WTC11 (cell line): ENCODE measurements around the gene PIK3CG. TPM values are rescaled to one million over a fixed set of nuclear protein-coding genes. Genes with fewer than 3 reads are reported as not detected.

Experiments used
- ATAC-seq: fragments of 200-7000 bp; cut with Tn5 transposase; 2 replicates; pipeline ENCODE4 v1.10.0; 2021; ENCODE audit warnings: mild to moderate bottlenecking, moderate library complexity
- CTCF ChIA-PET: fragments of 300-600 bp; sonication (Branson Sonifier 250); formaldehyde crosslinking; loops from one replicate; lab custom pipeline; 2021; ENCODE audit warnings: antibody characterized with exemption; lab: Charles Lee
- POLR2A ChIA-PET: fragments of 350-600 bp; sonication (Branson Sonifier 250); formaldehyde crosslinking; loops from one replicate; lab custom pipeline; 2021; ENCODE audit warnings: antibody characterized with exemption; lab: Charles Lee
- DNase-seq: peaks from one replicate; pipeline ENCODE4 v3.0.0; 2021; ENCODE audit warnings: low spot score
- H3K27ac Mint-ChIP-seq: 2 replicates; pipeline ENCODE4 v1.8.0; 2021; ENCODE audit warnings: mixed read lengths
- H3K27me3 Mint-ChIP-seq: 2 replicates; pipeline ENCODE4 v1.8.0; 2021; ENCODE audit warnings: low read depth, mild to moderate bottlenecking, moderate library complexity, mixed read lengths
- H3K36me3 Mint-ChIP-seq: 2 replicates; pipeline ENCODE4 v1.8.0; 2021; ENCODE audit warnings: mixed read lengths
- H3K4me1 Mint-ChIP-seq: 2 replicates; pipeline ENCODE4 v1.8.0; 2022; ENCODE audit warnings: mixed read lengths
- H3K4me3 Mint-ChIP-seq: 2 replicates; pipeline ENCODE4 v1.8.0; 2021; ENCODE audit warnings: mild to moderate bottlenecking, moderate library complexity, mixed read lengths
- H3K9me3 Mint-ChIP-seq: 2 replicates; pipeline ENCODE4 v1.8.0; 2021; ENCODE audit warnings: mixed read lengths
- ATF1 ChIP-seq: sonication (generic); formaldehyde crosslinking; IDR thresholded peaks from 2 replicates; pipeline ENCODE4 v1.8.1; 2023; ENCODE audit warnings: mild to moderate bottlenecking, moderate library complexity, missing genetic modification reagents
- CREM ChIP-seq: sonication (generic); formaldehyde crosslinking; IDR thresholded peaks from 2 replicates; pipeline ENCODE4 v1.8.1; 2022; ENCODE audit warnings: mild to moderate bottlenecking, missing genetic modification reagents, moderate library complexity
- CTCF ChIP-seq: fragments of 200-600 bp; IDR thresholded peaks from 2 replicates; pipeline ENCODE4 v1.8.0; 2022; ENCODE audit warnings: antibody characterized with exemption
- E2F5 ChIP-seq: sonication (generic); formaldehyde crosslinking; IDR thresholded peaks from 2 replicates; pipeline ENCODE4 v1.8.1; 2022; ENCODE audit warnings: mild to moderate bottlenecking, moderate library complexity, missing genetic modification reagents
- ELF4 ChIP-seq: sonication (generic); formaldehyde crosslinking; IDR thresholded peaks from 2 replicates; pipeline ENCODE4 v1.8.1; 2022; ENCODE audit warnings: low read depth, mild to moderate bottlenecking, moderate library complexity, missing genetic modification reagents
- ESRRA ChIP-seq: sonication (generic); formaldehyde crosslinking; IDR thresholded peaks from 2 replicates; pipeline ENCODE4 v1.8.1; 2022; ENCODE audit warnings: mild to moderate bottlenecking, missing genetic modification reagents, borderline replicate concordance
- FOXJ3 ChIP-seq: sonication (generic); formaldehyde crosslinking; IDR thresholded peaks from 2 replicates; pipeline ENCODE4 v1.9.0; 2021; ENCODE audit warnings: missing genetic modification reagents, mild to moderate bottlenecking, borderline replicate concordance
- IRF2 ChIP-seq: sonication (generic); formaldehyde crosslinking; IDR thresholded peaks from 2 replicates; pipeline ENCODE4 v1.8.0; 2022; ENCODE audit warnings: low read depth, missing genetic modification reagents, borderline replicate concordance
- NFATC4 ChIP-seq: fragments of 250-450 bp; sonication (Bioruptor Pico); IDR thresholded peaks from 2 replicates; pipeline ENCODE4 v1.9.0; 2021; ENCODE audit warnings: mild to moderate bottlenecking
- NR3C1 ChIP-seq: sonication (generic); formaldehyde crosslinking; conservative IDR thresholded peaks from 2 replicates; pipeline ENCODE4 v1.8.1; 2023; ENCODE audit warnings: low read depth, mild to moderate bottlenecking, missing genetic modification reagents
- SMAD3 ChIP-seq: sonication (generic); formaldehyde crosslinking; IDR thresholded peaks from 2 replicates; pipeline ENCODE4 v1.8.0; 2022; ENCODE audit warnings: missing genetic modification reagents, mild to moderate bottlenecking, borderline replicate concordance
- SOX15 ChIP-seq: fragments of 250-450 bp; sonication (Bioruptor Pico); IDR thresholded peaks from 2 replicates; pipeline ENCODE4 v1.9.0; 2021; ENCODE audit warnings: mild to moderate bottlenecking
- ZBTB21 ChIP-seq: sonication (generic); formaldehyde crosslinking; IDR thresholded peaks from 2 replicates; pipeline ENCODE4 v1.8.1; 2023; ENCODE audit warnings: mild to moderate bottlenecking, missing genetic modification reagents, borderline replicate concordance
- ZNF121 ChIP-seq: sonication (generic); formaldehyde crosslinking; IDR thresholded peaks from 2 replicates; pipeline ENCODE4 v1.8.0; 2023; ENCODE audit warnings: missing genetic modification reagents
- ZNF425 ChIP-seq: fragments of 250-450 bp; sonication (Bioruptor Pico); conservative IDR thresholded peaks from 2 replicates; pipeline ENCODE4 v1.9.0; 2021; ENCODE audit warnings: mild to moderate bottlenecking
- ZSCAN18 ChIP-seq: fragments of 250-450 bp; sonication (Bioruptor Pico); IDR thresholded peaks from 2 replicates; pipeline ENCODE4 v2.1.2; 2022; ENCODE audit warnings: mild to moderate bottlenecking, moderate library complexity
- total RNA-seq: library from RNA; stranded (reverse); gene quantifications from 3 replicates; pipeline ENCODE4 v1.2.3, GENCODE V29; 2021
- TF ChIP-seq, protein P1 (sequence below): fragments of 250-450 bp; sonication (Bioruptor Pico); IDR thresholded peaks from 2 replicates; pipeline ENCODE4 v1.9.0; 2021; ENCODE audit warnings: mild to moderate bottlenecking, borderline replicate concordance
- TF ChIP-seq, protein P2 (sequence below): sonication (generic); formaldehyde crosslinking; IDR thresholded peaks from 2 replicates; pipeline ENCODE4 v1.8.0; 2023; ENCODE audit warnings: missing genetic modification reagents, mild to moderate bottlenecking, borderline replicate concordance
- TF ChIP-seq, protein P3 (sequence below): sonication (generic); formaldehyde crosslinking; IDR thresholded peaks from 2 replicates; pipeline ENCODE4 v1.8.1; 2023; ENCODE audit warnings: mild to moderate bottlenecking, missing genetic modification reagents

PIK3CG gene
- total RNA-seq, 1 experiment from 2014 or later, result 0.07 TPM

DNA sequence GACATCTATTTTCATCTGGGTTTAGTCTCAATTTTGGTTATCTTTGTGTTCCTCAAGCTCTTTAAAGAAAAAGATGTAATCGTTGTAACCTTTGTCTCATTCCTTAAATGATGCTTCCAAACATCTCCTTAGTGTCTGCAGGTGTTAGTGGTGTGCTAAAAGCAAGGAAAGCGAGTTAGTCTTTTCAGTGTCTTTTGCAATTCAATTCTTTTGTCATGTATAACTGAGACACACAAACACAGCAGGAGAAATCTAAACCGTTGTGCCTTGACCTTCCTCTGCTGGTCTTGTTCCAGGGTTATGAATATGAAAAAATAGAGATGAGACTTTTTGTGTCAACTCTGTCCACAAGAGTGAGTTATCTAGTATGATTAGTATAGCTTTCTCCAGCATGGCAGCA is 40.7 kb downstream of the PIK3CG start (continued):
- TF ChIP-seq, protein P1, sequence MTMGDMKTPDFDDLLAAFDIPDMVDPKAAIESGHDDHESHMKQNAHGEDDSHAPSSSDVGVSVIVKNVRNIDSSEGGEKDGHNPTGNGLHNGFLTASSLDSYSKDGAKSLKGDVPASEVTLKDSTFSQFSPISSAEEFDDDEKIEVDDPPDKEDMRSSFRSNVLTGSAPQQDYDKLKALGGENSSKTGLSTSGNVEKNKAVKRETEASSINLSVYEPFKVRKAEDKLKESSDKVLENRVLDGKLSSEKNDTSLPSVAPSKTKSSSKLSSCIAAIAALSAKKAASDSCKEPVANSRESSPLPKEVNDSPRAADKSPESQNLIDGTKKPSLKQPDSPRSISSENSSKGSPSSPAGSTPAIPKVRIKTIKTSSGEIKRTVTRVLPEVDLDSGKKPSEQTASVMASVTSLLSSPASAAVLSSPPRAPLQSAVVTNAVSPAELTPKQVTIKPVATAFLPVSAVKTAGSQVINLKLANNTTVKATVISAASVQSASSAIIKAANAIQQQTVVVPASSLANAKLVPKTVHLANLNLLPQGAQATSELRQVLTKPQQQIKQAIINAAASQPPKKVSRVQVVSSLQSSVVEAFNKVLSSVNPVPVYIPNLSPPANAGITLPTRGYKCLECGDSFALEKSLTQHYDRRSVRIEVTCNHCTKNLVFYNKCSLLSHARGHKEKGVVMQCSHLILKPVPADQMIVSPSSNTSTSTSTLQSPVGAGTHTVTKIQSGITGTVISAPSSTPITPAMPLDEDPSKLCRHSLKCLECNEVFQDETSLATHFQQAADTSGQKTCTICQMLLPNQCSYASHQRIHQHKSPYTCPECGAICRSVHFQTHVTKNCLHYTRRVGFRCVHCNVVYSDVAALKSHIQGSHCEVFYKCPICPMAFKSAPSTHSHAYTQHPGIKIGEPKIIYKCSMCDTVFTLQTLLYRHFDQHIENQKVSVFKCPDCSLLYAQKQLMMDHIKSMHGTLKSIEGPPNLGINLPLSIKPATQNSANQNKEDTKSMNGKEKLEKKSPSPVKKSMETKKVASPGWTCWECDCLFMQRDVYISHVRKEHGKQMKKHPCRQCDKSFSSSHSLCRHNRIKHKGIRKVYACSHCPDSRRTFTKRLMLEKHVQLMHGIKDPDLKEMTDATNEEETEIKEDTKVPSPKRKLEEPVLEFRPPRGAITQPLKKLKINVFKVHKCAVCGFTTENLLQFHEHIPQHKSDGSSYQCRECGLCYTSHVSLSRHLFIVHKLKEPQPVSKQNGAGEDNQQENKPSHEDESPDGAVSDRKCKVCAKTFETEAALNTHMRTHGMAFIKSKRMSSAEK (CRISPR knock-in tag), result no peak
- TF ChIP-seq CREM (CRISPR knock-in tag) (no peak), SMAD3 (CRISPR knock-in tag) (no peak), ZNF425 (CRISPR knock-in tag) (no peak), NFATC4 (CRISPR knock-in tag) (no peak), ZSCAN18 (CRISPR knock-in tag) (no peak), NR3C1 (no peak), CTCF (no peak), ZNF121 (CRISPR knock-in tag) (no peak)
- TF ChIP-seq, protein P2, sequence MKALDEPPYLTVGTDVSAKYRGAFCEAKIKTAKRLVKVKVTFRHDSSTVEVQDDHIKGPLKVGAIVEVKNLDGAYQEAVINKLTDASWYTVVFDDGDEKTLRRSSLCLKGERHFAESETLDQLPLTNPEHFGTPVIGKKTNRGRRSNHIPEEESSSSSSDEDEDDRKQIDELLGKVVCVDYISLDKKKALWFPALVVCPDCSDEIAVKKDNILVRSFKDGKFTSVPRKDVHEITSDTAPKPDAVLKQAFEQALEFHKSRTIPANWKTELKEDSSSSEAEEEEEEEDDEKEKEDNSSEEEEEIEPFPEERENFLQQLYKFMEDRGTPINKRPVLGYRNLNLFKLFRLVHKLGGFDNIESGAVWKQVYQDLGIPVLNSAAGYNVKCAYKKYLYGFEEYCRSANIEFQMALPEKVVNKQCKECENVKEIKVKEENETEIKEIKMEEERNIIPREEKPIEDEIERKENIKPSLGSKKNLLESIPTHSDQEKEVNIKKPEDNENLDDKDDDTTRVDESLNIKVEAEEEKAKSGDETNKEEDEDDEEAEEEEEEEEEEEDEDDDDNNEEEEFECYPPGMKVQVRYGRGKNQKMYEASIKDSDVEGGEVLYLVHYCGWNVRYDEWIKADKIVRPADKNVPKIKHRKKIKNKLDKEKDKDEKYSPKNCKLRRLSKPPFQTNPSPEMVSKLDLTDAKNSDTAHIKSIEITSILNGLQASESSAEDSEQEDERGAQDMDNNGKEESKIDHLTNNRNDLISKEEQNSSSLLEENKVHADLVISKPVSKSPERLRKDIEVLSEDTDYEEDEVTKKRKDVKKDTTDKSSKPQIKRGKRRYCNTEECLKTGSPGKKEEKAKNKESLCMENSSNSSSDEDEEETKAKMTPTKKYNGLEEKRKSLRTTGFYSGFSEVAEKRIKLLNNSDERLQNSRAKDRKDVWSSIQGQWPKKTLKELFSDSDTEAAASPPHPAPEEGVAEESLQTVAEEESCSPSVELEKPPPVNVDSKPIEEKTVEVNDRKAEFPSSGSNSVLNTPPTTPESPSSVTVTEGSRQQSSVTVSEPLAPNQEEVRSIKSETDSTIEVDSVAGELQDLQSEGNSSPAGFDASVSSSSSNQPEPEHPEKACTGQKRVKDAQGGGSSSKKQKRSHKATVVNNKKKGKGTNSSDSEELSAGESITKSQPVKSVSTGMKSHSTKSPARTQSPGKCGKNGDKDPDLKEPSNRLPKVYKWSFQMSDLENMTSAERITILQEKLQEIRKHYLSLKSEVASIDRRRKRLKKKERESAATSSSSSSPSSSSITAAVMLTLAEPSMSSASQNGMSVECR, result no peak

GRCh38 chr7:106911959-106912358 is 46.9 kb downstream of the PIK3CG start:
- H3K27me3 Mint-ChIP-seq, result peaks cover 18% of the 10 kb centered on the region
- ChIA-PET CTCF (no interaction called here), POLR2A (no interaction called here)
- no peak overlapping the region for H3K4me3 Mint-ChIP-seq
- H3K36me3 Mint-ChIP-seq, result no peaks in the 10 kb centered on the region
- H3K4me1 Mint-ChIP-seq, result no peaks in the 10 kb centered on the region
- H3K27ac Mint-ChIP-seq, result no peak overlapping the region
- no peaks in the 10 kb centered on the region for H3K9me3 Mint-ChIP-seq
- DNase-seq (no peak), ATAC-seq (no peak)
- no peak for TF ChIP-seq ELF4 (CRISPR knock-in tag)
- TF ChIP-seq E2F5, result no peak
- TF ChIP-seq, protein P3, sequence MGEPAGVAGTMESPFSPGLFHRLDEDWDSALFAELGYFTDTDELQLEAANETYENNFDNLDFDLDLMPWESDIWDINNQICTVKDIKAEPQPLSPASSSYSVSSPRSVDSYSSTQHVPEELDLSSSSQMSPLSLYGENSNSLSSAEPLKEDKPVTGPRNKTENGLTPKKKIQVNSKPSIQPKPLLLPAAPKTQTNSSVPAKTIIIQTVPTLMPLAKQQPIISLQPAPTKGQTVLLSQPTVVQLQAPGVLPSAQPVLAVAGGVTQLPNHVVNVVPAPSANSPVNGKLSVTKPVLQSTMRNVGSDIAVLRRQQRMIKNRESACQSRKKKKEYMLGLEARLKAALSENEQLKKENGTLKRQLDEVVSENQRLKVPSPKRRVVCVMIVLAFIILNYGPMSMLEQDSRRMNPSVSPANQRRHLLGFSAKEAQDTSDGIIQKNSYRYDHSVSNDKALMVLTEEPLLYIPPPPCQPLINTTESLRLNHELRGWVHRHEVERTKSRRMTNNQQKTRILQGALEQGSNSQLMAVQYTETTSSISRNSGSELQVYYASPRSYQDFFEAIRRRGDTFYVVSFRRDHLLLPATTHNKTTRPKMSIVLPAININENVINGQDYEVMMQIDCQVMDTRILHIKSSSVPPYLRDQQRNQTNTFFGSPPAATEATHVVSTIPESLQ (CRISPR knock-in tag), result no peak
- TF ChIP-seq ZBTB21 (CRISPR knock-in tag), result no peak
- TF ChIP-seq FOXJ3, result no peak
- TF ChIP-seq IRF2 (CRISPR knock-in tag), result no peak
- no peak for TF ChIP-seq ESRRA
- no peak for TF ChIP-seq SOX15 (CRISPR knock-in tag)
- no peak for TF ChIP-seq ATF1
